HEK293T (cell line): ENCODE measurements around the gene RAP2B.

Source experiments
- CTCF ChIA-PET: fragments of 350-600 bp; formaldehyde crosslinking; extraction: SDS; loops from one replicate; lab custom pipeline; 2021; ENCODE audit warnings: antibody characterized with exemption, inconsistent platforms; lab: Yijun Ruan, JAX
- POLR2A ChIA-PET: fragments of 350-600 bp; formaldehyde crosslinking; extraction: SDS; loops from one replicate; lab custom pipeline; 2020; ENCODE audit warnings: antibody characterized with exemption, inconsistent platforms; lab: Yijun Ruan, JAX
- DNase-seq: peaks from one replicate; pipeline ENCODE4 v3.0.0; 2012; ENCODE audit warnings: mixed read lengths; ENCODE audit errors: extremely low spot score
- ARNT ChIP-seq: fragments of 450-650 bp; IDR thresholded peaks from 2 replicates; pipeline ENCODE4 v1.6.1; 2017; ENCODE audit warnings: mild to moderate bottlenecking
- BHLHE40 ChIP-seq: fragments of 450-650 bp; IDR thresholded peaks from 2 replicates; pipeline ENCODE4 v1.6.1; 2016; ENCODE audit warnings: mild to moderate bottlenecking, moderate library complexity, borderline replicate concordance
- CTBP1 ChIP-seq: fragments of 450-650 bp; IDR thresholded peaks from 2 replicates; pipeline ENCODE4 v1.6.1; 2016; ENCODE audit warnings: borderline replicate concordance
- ELF4 ChIP-seq: fragments of 450-650 bp; IDR thresholded peaks from 2 replicates; pipeline ENCODE4 v1.6.1; 2017; ENCODE audit warnings: antibody characterized with exemption
- FOXA1 ChIP-seq: fragments of 450-650 bp; IDR thresholded peaks from 2 replicates; pipeline ENCODE4 v1.6.1; 2016; ENCODE audit warnings: mild to moderate bottlenecking
- FOXK2 ChIP-seq: fragments of 450-650 bp; IDR thresholded peaks from 2 replicates; pipeline ENCODE4 v1.6.1; 2016; ENCODE audit warnings: mild to moderate bottlenecking
- FOXM1 ChIP-seq: fragments of 450-650 bp; IDR thresholded peaks from 2 replicates; pipeline ENCODE4 v1.6.1; 2017; ENCODE audit warnings: mild to moderate bottlenecking, borderline replicate concordance
- HDGF ChIP-seq: fragments of 450-650 bp; IDR thresholded peaks from 2 replicates; pipeline ENCODE4 v1.6.1; 2017; ENCODE audit warnings: antibody characterized with exemption, borderline replicate concordance
- L3MBTL2 ChIP-seq: fragments of 450-650 bp; conservative IDR thresholded peaks from 2 replicates; pipeline ENCODE4 v1.6.1; 2016; ENCODE audit warnings: mild to moderate bottlenecking
- LEF1 ChIP-seq: fragments of 450-650 bp; IDR thresholded peaks from 2 replicates; pipeline ENCODE4 v1.6.1; 2017; ENCODE audit warnings: mild to moderate bottlenecking, borderline replicate concordance
- NFRKB ChIP-seq: fragments of 450-650 bp; IDR thresholded peaks from 2 replicates; pipeline ENCODE4 v1.6.1; 2016; ENCODE audit warnings: mild to moderate bottlenecking, moderate library complexity
- PKNOX1 ChIP-seq: fragments of 450-650 bp; IDR thresholded peaks from 2 replicates; pipeline ENCODE4 v1.6.1; 2016
- SP1 ChIP-seq: fragments of 450-650 bp; IDR thresholded peaks from 2 replicates; pipeline ENCODE4 v1.6.1; 2017
- SUZ12 ChIP-seq: fragments of 450-650 bp; IDR thresholded peaks from 2 replicates; pipeline ENCODE4 v1.6.1; 2016; ENCODE audit warnings: mild to moderate bottlenecking
- TARDBP ChIP-seq: fragments of 450-650 bp; IDR thresholded peaks from 2 replicates; pipeline ENCODE4 v1.6.1; 2016
- ZNF384 ChIP-seq: fragments of 450-650 bp; IDR thresholded peaks from 2 replicates; pipeline ENCODE4 v1.6.1; 2016

The RAP2B gene

GRCh38 chr3:153165261-153165681, 3.2 kb downstream of the RAP2B start:
- DNase-seq, result no peak
- POLR2A ChIA-PET, result no interaction called here
- TF ChIP-seq SP1 (no peak), NFRKB (no peak), TARDBP (no peak), LEF1 (no peak), FOXK2 (no peak), ARNT (no peak), L3MBTL2 (no peak), FOXA1 (no peak), CTBP1 (no peak), HDGF (no peak), FOXM1 (no peak), SUZ12 (no peak), ELF4 (no peak), PKNOX1 (no peak), ZNF384 (no peak), BHLHE40 (no peak)
- CTCF ChIA-PET, result no interaction called here

GRCh38 chr3:153166206-153166605, 4.2 kb downstream of the RAP2B start:
- ChIA-PET CTCF (interaction anchor here (1.4 kb wide), 1 partner anchor 123 kb away, joined by 3 read pairs; no protein-coding TSS in a partner anchor), POLR2A (no interaction called here)
- no peak for TF ChIP-seq LEF1
- no peak for DNase-seq

DNA sequence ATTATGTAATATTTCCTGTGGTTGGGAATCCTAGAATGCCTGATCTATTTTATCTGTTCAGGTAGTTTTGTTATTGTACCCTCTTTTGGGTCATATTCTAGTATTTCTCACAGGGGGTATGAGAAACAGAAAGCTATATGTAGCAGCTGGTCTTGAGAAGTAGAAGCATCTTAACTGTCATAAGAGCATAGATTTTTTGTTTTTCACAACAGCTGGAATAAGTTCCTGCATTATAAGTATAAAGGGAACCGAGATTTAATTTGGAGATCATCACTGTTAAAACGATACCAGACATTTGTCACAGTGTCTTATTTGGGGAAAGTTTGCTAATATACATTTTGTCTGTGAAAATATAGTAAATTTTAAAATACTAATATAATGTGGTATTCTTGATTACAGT, 4.8 kb downstream of the RAP2B start:
- TF ChIP-seq NFRKB, result no peak
- no peak for TF ChIP-seq ARNT
- TF ChIP-seq PKNOX1, result no peak
- TF ChIP-seq SUZ12, result no peak
- no peak for TF ChIP-seq L3MBTL2
- no peak for TF ChIP-seq BHLHE40
- no peak for TF ChIP-seq ELF4
- no peak for DNase-seq
- CTCF ChIA-PET, result interaction anchor here (1.4 kb wide), 1 partner anchor 123 kb away, joined by 3 read pairs; no protein-coding TSS in a partner anchor
- POLR2A ChIA-PET, result no interaction called here

GRCh38 chr3:153169793-153170383, 7.9 kb downstream of the RAP2B start:
- TF ChIP-seq NFRKB (no peak), BHLHE40 (no peak), ARNT (no peak), SUZ12 (no peak), ZNF384 (no peak), FOXK2 (no peak), ELF4 (no peak), PKNOX1 (no peak), FOXA1 (no peak), SP1 (no peak), CTBP1 (no peak), LEF1 (no peak), L3MBTL2 (no peak), TARDBP (no peak), FOXM1 (no peak), HDGF (no peak)
- CTCF ChIA-PET, result no interaction called here

GRCh38 chr3:153171256-153171655, 9.2 kb downstream of the RAP2B start:
- POLR2A ChIA-PET, result interaction anchor here (1.5 kb wide), 1 partner anchor 10 kb away, joined by 4 read pairs; no protein-coding TSS in a partner anchor
- CTCF ChIA-PET, result interaction anchor here (0.6 kb wide), 1 partner anchor 10 kb away, joined by 4 read pairs; no protein-coding TSS in a partner anchor
- no peak for TF ChIP-seq FOXA1
- TF ChIP-seq FOXK2, result no peak
- DNase-seq, result no peak

More at GRCh38 chr3:153169793-153170383, 7.9 kb downstream of the RAP2B start:
- POLR2A ChIA-PET, result interaction anchor here (1.3 kb wide), 1 partner anchor 9 kb away, joined by 3 read pairs; no protein-coding TSS in a partner anchor
- DNase-seq, result no peak

DNA sequence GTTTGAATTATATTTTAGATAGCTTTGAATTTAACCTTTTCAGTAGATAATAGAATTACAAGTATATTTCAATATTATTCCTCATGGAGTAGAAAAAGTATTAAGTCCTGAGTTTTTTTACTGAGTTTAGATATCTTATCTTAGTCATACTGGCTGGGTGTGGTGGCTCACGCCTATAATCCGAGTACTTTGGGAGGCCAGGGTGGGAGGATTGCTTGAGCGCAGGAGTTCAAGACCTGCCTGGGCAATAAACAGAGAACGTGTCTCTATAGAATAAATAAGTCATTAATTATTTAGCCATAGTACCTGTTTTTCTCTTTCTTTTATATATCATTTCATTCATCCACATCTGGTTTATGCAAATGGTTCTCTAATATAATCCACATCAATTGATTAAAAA, 9.9 kb downstream of the RAP2B start:
- ChIA-PET POLR2A (interaction anchor here (1.2 to 1.5 kb wide), 2 partner anchors 9 to 11 kb away, joined by 3 to 4 read pairs; no protein-coding TSS in a partner anchor), CTCF (interaction anchor here (1.1 kb wide), 1 partner anchor 129 kb away, joined by 3 read pairs; no protein-coding TSS in a partner anchor)
- TF ChIP-seq SUZ12, result no peak
- no peak for TF ChIP-seq ELF4
- no peak for TF ChIP-seq BHLHE40
- no peak for TF ChIP-seq ZNF384
- no peak for TF ChIP-seq CTBP1
- TF ChIP-seq SP1, result no peak
- no peak for TF ChIP-seq ARNT
- TF ChIP-seq FOXK2, result no peak
- TF ChIP-seq TARDBP, result no peak
- TF ChIP-seq FOXM1, result no peak
- TF ChIP-seq NFRKB, result no peak
- TF ChIP-seq PKNOX1, result no peak
- no peak for TF ChIP-seq L3MBTL2
- no peak for TF ChIP-seq FOXA1
- TF ChIP-seq LEF1, result no peak
- no peak for DNase-seq
